ENCODE results near the gene DMC1. TPM values are rescaled to one million over a fixed set of nuclear protein-coding genes. Genes with fewer than 3 reads are reported as not detected.

The DMC1 gene
- total and polyA plus RNA-seq, 10 of the 15 experiments (the other 5 are each of a cell fraction or from before 2014, with no cell fraction given) = 1.0 to 21.0 (median 4.5) TPM

- no peak overlapping the region for H3K9ac ChIP-seq (ENCODE audit: control insufficient read depth, insufficient read depth, low read length)
- H3K9me3 ChIP-seq (replicated peaks; ENCODE audit: control insufficient read depth, insufficient read depth, low read length) = no peaks in the 10 kb centered on the region
- ChIA-PET CTCF (interaction anchor here (0.5 to 2.0 kb wide), 5 partner anchors 10 to 515 kb away, joined by 3 to 13 read pairs (median 3); no protein-coding TSS in a partner anchor), SMC1A (ENCODE audit: uncharacterized antibody, unreplicated experiment) (interaction anchor here (0.6 to 1.6 kb wide), 3 partner anchors 56 to 514 kb away, joined by 4 to 5 read pairs (median 4); no protein-coding TSS in a partner anchor), POLR2A (no interaction called here), RAD21 (ENCODE audit: unreplicated experiment) (no interaction called here)
- in situ Hi-C loops (cut with MboI) (no loop called here), intact Hi-C loops (cut with micrococcal nuclease; ENCODE audit: unreplicated experiment) (no loop called here)
- 76% methylated on average over 3 of the region's 3 CpGs for WGBS (ENCODE audit: insufficient coverage, insufficient replicate concordance, low lambda C conversion rate, missing lambda C conversion rate)
- H4K20me1 ChIP-seq (ENCODE audit: control insufficient read depth, insufficient read depth) = no peaks in the 10 kb centered on the region
- ATAC-seq = no peak
- no peaks in the 10 kb centered on the region for H3K27me3 ChIP-seq (replicated peaks in 1 of 2; ENCODE audit: control insufficient read depth in 2 of 2, insufficient read depth in 2 of 2, low read length in 1 of 2)
- H3K79me2 ChIP-seq (ENCODE audit: control insufficient read depth, insufficient read depth, low read length) = no peaks in the 10 kb centered on the region
- FAIRE-seq = no peak
- no peak overlapping the region for H3K4me2 ChIP-seq (ENCODE audit: control insufficient read depth, insufficient read depth)
- H3K27ac ChIP-seq (ENCODE audit: control insufficient read depth, insufficient read depth) = no peak overlapping the region
- no peak overlapping the region for H3K4me3 ChIP-seq
- H3K36me3 ChIP-seq (ENCODE audit: control insufficient read depth in 2 of 2, insufficient read depth in 2 of 2, low read length in 1 of 2) = no peaks in the 10 kb centered on the region
- H2AFZ ChIP-seq (ENCODE audit: control insufficient read depth, low read depth, low read length) = no peak overlapping the region
- DNase-seq (ENCODE audit: low read depth, low spot score) = no peak
- peaks cover 7% of the 10 kb centered on the region; the same call in 1 of the 2 replicates for H3K4me1 ChIP-seq (ENCODE audit: control insufficient read depth, insufficient read depth, low read length)
- no TSS peak for BruUV-seq (replicated peaks)
- TF ChIP-seq IRF3 (IDR thresholded peaks at IDR 0.05) (no peak), FOXK2 (IDR thresholded peaks at IDR 0.05) (no peak), STAT3 (IDR thresholded peaks at IDR 0.05; ENCODE audit: low read depth, low read length) (no peak), USF2 (IDR thresholded peaks at IDR 0.05; ENCODE audit: borderline replicate concordance, low read depth, low read length) (no peak), YY1 (IDR thresholded peaks at IDR 0.05; ENCODE audit: low read depth, low read length) (no peak), TCF7 (IDR thresholded peaks at IDR 0.05; ENCODE audit: borderline replicate concordance) (no peak), E4F1 (IDR thresholded peaks at IDR 0.05; ENCODE audit: borderline replicate concordance, partially characterized antibody) (no peak), BCL11A (IDR thresholded peaks at IDR 0.05; ENCODE audit: low read depth, low read length) (no peak), JUNB (IDR thresholded peaks at IDR 0.05) (no peak), ZNF217 (IDR thresholded peaks at IDR 0.05) (no peak), ZBTB40 (IDR thresholded peaks at IDR 0.05; ENCODE audit: borderline replicate concordance) (no peak), DPF2 (IDR thresholded peaks at IDR 0.05) (no peak), MYC (IDR thresholded peaks at IDR 0.05; ENCODE audit: insufficient read depth, insufficient read length, insufficient replicate concordance, low read length, severe bottlenecking) (no peak), LARP7 (IDR thresholded peaks at IDR 0.05) (no peak), CREM (IDR thresholded peaks at IDR 0.05; ENCODE audit: low read depth) (no peak), KAT2A (conservative IDR thresholded peaks at IDR 0.05; ENCODE audit: control insufficient read depth, low read depth, low read length) (no peak)
Measured at GRCh38 chr22:38566726-38567504, 3.1 kb downstream of the DMC1 start.

Data from GM12878 (cell line).